ENCODE data around the gene CLASP1.

DNA sequence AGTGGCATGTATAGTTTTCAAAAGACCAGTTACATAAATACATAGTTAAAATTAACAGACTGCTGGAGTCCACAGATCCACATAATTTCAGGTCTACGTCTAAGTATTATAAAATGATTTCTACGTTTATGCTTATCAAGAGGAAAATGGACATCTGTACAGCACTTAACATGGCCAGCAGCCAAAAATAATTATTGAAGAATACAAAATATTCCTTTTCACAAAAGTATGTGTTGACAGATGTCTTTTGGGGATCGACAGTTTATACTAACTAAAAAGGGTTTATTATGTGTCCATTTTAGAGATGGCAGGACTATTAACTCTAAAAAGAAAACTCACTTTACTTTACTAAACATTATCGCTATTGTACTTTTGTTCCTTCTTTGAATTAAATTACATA is 231.4 kb downstream of the CLASP1 start:
- no peak for TF ChIP-seq CTCF (conservative IDR thresholded peaks at IDR 0.05; ENCODE audit: low read depth in 2 of 2)
- no peak for TF ChIP-seq REST (IDR thresholded peaks at IDR 0.05; ENCODE audit: unreplicated experiment)
- no peak for TF ChIP-seq POLR2AphosphoS5 (IDR thresholded peaks at IDR 0.05; ENCODE audit: low read depth)
- no peak for TF ChIP-seq EZH2 (IDR thresholded peaks at IDR 0.05; ENCODE audit: low read depth, unreplicated experiment)
- no peak for TF ChIP-seq JUNB (IDR thresholded peaks at IDR 0.05; ENCODE audit: unreplicated experiment)
- no peak for TF ChIP-seq STAT1 (IDR thresholded peaks at IDR 0.05; ENCODE audit: unreplicated experiment)
- no peak for TF ChIP-seq EZH2phosphoT487 (IDR thresholded peaks at IDR 0.05; ENCODE audit: unreplicated experiment)
- no peak for TF ChIP-seq CREB1 (CRISPR knock-in tag; IDR thresholded peaks at IDR 0.05; ENCODE audit: low read depth)
- no peak for TF ChIP-seq ETS1 (IDR thresholded peaks at IDR 0.05)
- no peak for TF ChIP-seq ZNF114 (CRISPR knock-in tag; IDR thresholded peaks at IDR 0.05)
- no peak for TF ChIP-seq ZNF462 (CRISPR knock-in tag; IDR thresholded peaks at IDR 0.05)
- no peak for TF ChIP-seq ZNF331 (CRISPR knock-in tag; IDR thresholded peaks at IDR 0.05; ENCODE audit: low read depth)
